Spleen (tissue), 7 donors: Measurements from ENCODE around the gene BRD1.

Source experiments
- POLR2A ChIP-seq, 3 donors: fragments of 450-650 bp; IDR thresholded peaks; one replicate each; pipeline ENCODE4 v1.5.1; 2017; ENCODE audit warnings: antibody characterized with exemption in 3 of 3, mild to moderate bottlenecking in 1 of 3
- POLR2AphosphoS5 ChIP-seq, 3 donors: sonication (generic); formaldehyde crosslinking; IDR thresholded peaks; one replicate each; pipeline ENCODE4 v1.5.1; 2017; ENCODE audit warnings: antibody characterized with exemption in 3 of 3
- TF ChIP-seq, protein P1 (sequence below), 11 experiments: fragments of 200-600 bp in 7 of 11; fragments of 450-650 bp in 4 of 11; sonication (generic) in 4 of 11; IDR thresholded peaks in 8 of 11; conservative IDR thresholded peaks in 3 of 11; 1 replicate in 7 of 11; 2 replicates in 4 of 11; pipeline versions ENCODE4 v1.4.0 to v1.8.0; 2016 to 2021; ENCODE audit warnings: antibody characterized with exemption in 11 of 11, inconsistent platforms in 4 of 11, mild to moderate bottlenecking in 1 of 11
- donor health status: DM: no; HTN: no; CAD: no; lungs with moderate emphysema.
- donor health status: DM: no; HTN: no; CAD: no.
- donor health status: DM: no; HTN: no; CAD: no.

- TF ChIP-seq, protein P1, sequence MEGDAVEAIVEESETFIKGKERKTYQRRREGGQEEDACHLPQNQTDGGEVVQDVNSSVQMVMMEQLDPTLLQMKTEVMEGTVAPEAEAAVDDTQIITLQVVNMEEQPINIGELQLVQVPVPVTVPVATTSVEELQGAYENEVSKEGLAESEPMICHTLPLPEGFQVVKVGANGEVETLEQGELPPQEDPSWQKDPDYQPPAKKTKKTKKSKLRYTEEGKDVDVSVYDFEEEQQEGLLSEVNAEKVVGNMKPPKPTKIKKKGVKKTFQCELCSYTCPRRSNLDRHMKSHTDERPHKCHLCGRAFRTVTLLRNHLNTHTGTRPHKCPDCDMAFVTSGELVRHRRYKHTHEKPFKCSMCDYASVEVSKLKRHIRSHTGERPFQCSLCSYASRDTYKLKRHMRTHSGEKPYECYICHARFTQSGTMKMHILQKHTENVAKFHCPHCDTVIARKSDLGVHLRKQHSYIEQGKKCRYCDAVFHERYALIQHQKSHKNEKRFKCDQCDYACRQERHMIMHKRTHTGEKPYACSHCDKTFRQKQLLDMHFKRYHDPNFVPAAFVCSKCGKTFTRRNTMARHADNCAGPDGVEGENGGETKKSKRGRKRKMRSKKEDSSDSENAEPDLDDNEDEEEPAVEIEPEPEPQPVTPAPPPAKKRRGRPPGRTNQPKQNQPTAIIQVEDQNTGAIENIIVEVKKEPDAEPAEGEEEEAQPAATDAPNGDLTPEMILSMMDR (IDR thresholded peaks at IDR 0.05 in 8 of 11, conservative IDR thresholded peaks at IDR 0.05 in 3 of 11) = no peak
- TF ChIP-seq POLR2A (IDR thresholded peaks at IDR 0.05) = no peak
- TF ChIP-seq POLR2AphosphoS5 (IDR thresholded peaks at IDR 0.05) = no peak
These were observed 93.3 kb downstream of the BRD1 start for GRCh38 chr22:49734390-49734789.
